Measurements from ENCODE around the gene FCGR1A.
A peak's percentile ranks its signal among the peaks of the same experiment; 100 is the strongest.
"Not testable (repeated sequence)": the region's sequence is repeated elsewhere in the genome, so short reads cannot be mapped to it uniquely, and the experiment has no call there.

FCGR1A gene

DNA sequence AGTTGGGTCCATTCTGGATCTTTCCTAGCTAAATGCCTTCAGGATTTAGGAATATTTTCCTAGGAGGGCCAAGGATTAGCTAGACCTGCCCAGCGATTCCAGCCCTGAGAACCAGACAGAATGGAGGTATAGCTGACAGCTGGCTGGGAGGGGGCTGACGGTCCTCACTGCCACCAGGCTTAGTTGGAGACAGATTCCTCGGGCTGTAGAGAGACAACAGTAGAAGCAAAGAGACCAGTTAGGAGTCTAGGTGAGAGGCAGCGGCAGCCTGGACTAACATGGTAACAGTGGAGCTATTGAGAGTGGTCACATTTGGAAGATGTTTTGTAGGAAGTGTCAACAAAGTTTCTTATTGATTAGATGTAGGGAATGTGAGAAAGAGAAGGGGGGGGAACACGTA is 11.4 kb downstream of the FCGR1A start:
- WGBS (ENCODE audit: insufficient coverage) = no CpG with 5 or more reads among the region's 5 CpGs
- POLR2A ChIA-PET; H3K4me3 ChIP-seq (ENCODE audit: control insufficient read depth in 1 of 7, extremely low read depth in 1 of 7, insufficient read depth in 4 of 7, low read depth in 2 of 7, low read length in 6 of 7); H3K36me3 ChIP-seq (ENCODE audit: control insufficient read depth in 4 of 4, insufficient read depth in 4 of 4, low read length in 3 of 4); DNase-seq; H3K9me3 ChIP-seq (ENCODE audit: control extremely low read depth in 1 of 5, control insufficient read depth in 4 of 5, insufficient read depth in 2 of 5, low read depth in 1 of 5, low read length in 4 of 5); H3K27me3 ChIP-seq (replicated peaks in 2 of 5; ENCODE audit: control insufficient read depth in 4 of 5, insufficient read depth in 5 of 5, low read length in 4 of 5); H3K27ac ChIP-seq (ENCODE audit: insufficient read depth in 1 of 2, low read depth in 1 of 2, low read length in 2 of 2, poor library complexity in 1 of 2, severe bottlenecking in 2 of 2); H3K4me1 ChIP-seq (ENCODE audit: control extremely low read depth in 1 of 4, control insufficient read depth in 4 of 4, insufficient read depth in 4 of 4, low read length in 3 of 4); CTCF ChIA-PET: not testable (repeated sequence)

DNA sequence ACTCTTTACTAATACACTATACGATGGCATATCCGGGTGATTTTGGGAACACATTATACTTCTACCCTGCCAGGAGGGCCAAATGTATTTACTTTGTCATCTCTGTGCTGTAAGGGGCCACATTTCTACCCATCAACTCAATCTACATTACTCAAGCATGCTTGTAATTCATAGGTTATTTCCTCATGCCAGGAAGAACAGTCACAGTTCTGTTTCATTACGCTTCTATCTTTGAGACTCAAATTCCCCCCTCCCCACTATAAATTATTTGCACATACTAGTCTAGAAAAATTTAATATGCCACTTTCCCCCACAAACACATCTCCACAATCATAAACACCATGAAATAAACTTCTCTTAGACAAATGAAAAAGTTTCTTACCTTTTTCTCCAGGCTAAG is 19.1 kb downstream of the FCGR1A start:
- H3K4me3 ChIP-seq (ENCODE audit: control insufficient read depth in 1 of 7, extremely low read depth in 1 of 7, insufficient read depth in 4 of 7, low read depth in 2 of 7, low read length in 6 of 7); CTCF ChIA-PET; H3K27ac ChIP-seq (ENCODE audit: insufficient read depth in 1 of 2, low read depth in 1 of 2, low read length in 2 of 2, poor library complexity in 1 of 2, severe bottlenecking in 2 of 2); DNase-seq; H3K9me3 ChIP-seq (ENCODE audit: control extremely low read depth in 1 of 5, control insufficient read depth in 4 of 5, insufficient read depth in 2 of 5, low read depth in 1 of 5, low read length in 4 of 5); H3K36me3 ChIP-seq (ENCODE audit: control insufficient read depth in 4 of 4, insufficient read depth in 4 of 4, low read length in 3 of 4); H3K4me1 ChIP-seq (ENCODE audit: control extremely low read depth in 1 of 4, control insufficient read depth in 4 of 4, insufficient read depth in 4 of 4, low read length in 3 of 4); POLR2A ChIA-PET; H3K27me3 ChIP-seq (replicated peaks in 2 of 5; ENCODE audit: control insufficient read depth in 4 of 5, insufficient read depth in 5 of 5, low read length in 4 of 5): not testable (repeated sequence)
- no CpG with 5 or more reads among the region's 3 CpGs for WGBS (ENCODE audit: insufficient coverage)

DNA sequence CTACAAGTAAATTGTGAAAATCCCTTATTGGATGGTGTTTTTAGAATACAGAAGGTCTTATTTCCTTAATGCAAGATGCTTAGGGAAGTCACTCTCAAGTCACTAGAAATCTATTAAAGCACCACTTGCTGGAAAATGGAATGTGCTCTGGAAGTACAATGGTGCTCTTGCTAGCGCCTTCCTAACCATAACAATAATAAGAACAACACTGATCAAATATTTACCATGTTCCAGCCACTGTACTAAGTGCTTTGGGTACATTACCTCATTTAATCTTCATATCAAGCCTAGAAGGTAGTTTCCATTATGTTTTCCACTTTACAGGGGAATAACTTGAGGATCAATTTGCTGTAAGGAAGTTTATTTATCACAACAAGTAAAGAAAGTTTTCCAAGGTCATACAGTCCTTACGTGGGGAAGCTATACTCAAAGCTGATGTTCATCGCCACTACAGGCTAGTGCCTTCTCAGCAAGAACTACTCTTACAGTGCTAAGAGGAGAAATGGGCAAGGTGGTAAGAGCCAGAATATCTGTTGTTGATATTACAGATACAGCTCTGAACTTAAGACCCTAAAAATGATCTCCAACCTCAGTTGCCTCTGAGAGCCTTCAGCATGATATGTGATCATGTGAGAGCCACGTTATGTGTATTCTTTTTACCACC is 22.1 kb downstream of the FCGR1A start:
- H3K4me3 ChIP-seq (ENCODE audit: control insufficient read depth in 1 of 7, extremely low read depth in 1 of 7, insufficient read depth in 4 of 7, low read depth in 2 of 7, low read length in 6 of 7); H3K27ac ChIP-seq (ENCODE audit: insufficient read depth in 1 of 2, low read depth in 1 of 2, low read length in 2 of 2, poor library complexity in 1 of 2, severe bottlenecking in 2 of 2); CTCF ChIA-PET; H3K9me3 ChIP-seq (ENCODE audit: control extremely low read depth in 1 of 5, control insufficient read depth in 4 of 5, insufficient read depth in 2 of 5, low read depth in 1 of 5, low read length in 4 of 5); DNase-seq; H3K36me3 ChIP-seq (ENCODE audit: control insufficient read depth in 4 of 4, insufficient read depth in 4 of 4, low read length in 3 of 4); POLR2A ChIA-PET; H3K27me3 ChIP-seq (replicated peaks in 2 of 5; ENCODE audit: control insufficient read depth in 4 of 5, insufficient read depth in 5 of 5, low read length in 4 of 5); H3K4me1 ChIP-seq (ENCODE audit: control extremely low read depth in 1 of 4, control insufficient read depth in 4 of 4, insufficient read depth in 4 of 4, low read length in 3 of 4): not testable (repeated sequence)
- WGBS (ENCODE audit: insufficient coverage) = no CpG with 5 or more reads among the region's 4 CpGs

DNA sequence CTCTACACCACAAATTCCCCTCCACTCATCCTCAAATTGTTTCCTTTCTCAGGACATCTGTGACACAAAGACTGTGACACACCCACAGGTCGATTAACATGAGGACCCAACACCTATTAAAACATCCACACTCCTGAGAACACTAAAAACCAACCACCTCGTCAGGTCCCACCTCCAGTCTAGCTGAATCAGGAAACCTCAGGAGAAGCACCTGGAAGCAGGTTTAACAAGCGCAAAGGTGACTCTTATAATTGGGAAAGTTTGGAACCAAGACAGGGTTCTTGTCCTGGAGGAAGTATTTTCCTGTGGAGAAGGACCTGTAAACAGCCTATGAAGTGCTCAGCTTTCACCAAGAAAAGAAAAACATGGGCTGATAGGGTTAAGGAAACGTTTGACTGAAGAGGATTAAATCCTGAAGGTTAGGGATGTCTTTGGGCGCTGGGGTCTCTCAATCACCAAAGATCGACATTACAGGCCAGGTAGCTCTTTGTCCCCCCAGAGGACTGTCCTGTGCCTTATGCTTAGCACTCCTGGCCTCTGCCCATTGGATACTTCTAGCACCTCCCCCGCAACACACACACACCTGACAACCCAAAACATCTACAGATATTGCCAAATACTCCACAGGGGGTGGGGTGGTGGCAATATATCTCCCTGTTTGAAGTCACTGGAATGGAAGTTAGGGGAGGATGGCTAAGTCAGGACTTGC is 28.4 kb downstream of the FCGR1A start:
- H3K4me1 ChIP-seq (ENCODE audit: control extremely low read depth in 1 of 4, control insufficient read depth in 4 of 4, insufficient read depth in 4 of 4, low read length in 3 of 4); POLR2A ChIA-PET; H3K9me3 ChIP-seq (ENCODE audit: control extremely low read depth in 1 of 5, control insufficient read depth in 4 of 5, insufficient read depth in 2 of 5, low read depth in 1 of 5, low read length in 4 of 5); H3K27me3 ChIP-seq (replicated peaks in 2 of 5; ENCODE audit: control insufficient read depth in 4 of 5, insufficient read depth in 5 of 5, low read length in 4 of 5); H3K36me3 ChIP-seq (ENCODE audit: control insufficient read depth in 4 of 4, insufficient read depth in 4 of 4, low read length in 3 of 4); H3K27ac ChIP-seq (ENCODE audit: insufficient read depth in 1 of 2, low read depth in 1 of 2, low read length in 2 of 2, poor library complexity in 1 of 2, severe bottlenecking in 2 of 2); CTCF ChIA-PET: not testable (repeated sequence)
- H3K4me3 ChIP-seq (ENCODE audit: control insufficient read depth in 1 of 7, extremely low read depth in 1 of 7, insufficient read depth in 4 of 7, low read depth in 2 of 7, low read length in 6 of 7) = peak overlapping the region in 5 of 7 experiments; percentile 1 to 81 (median 53)
- WGBS (ENCODE audit: insufficient coverage) = 47% methylated on average over 3 of the region's 7 CpGs
- DNase-seq = peak in 1 of 3 donors; percentile 8

DNA sequence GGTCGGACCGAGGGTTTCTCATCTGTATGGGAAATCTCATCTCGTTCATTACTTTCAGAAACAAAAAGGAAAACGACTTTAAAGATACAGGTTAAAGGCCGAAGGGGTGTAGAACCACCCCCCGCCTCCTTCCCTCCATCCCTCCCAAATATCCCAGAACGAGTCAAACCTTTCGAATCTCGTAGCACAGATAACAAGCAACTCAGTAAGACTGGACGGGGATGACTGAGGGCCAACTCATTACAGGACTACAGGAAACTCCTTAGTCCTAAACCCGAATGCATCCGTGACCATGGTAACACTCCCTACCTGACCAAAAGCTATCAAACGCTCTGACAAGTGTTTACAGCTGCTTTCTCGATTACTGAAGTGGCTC is 29.0 kb downstream of the FCGR1A start:
- Histone ChIP-seq H3K4me3 (ENCODE audit: control insufficient read depth in 1 of 7, extremely low read depth in 1 of 7, insufficient read depth in 4 of 7, low read depth in 2 of 7, low read length in 6 of 7) (peak overlapping the region in 6 of 7 experiments; percentile 49 to 81 (median 56)), H3K27ac (ENCODE audit: insufficient read depth in 1 of 2, low read depth in 1 of 2, low read length in 2 of 2, poor library complexity in 1 of 2, severe bottlenecking in 2 of 2) (peak overlapping the region in 1 of 2 experiments; percentile 58)
- H3K27me3 ChIP-seq (replicated peaks in 2 of 5; ENCODE audit: control insufficient read depth in 4 of 5, insufficient read depth in 5 of 5, low read length in 4 of 5); H3K36me3 ChIP-seq (ENCODE audit: control insufficient read depth in 4 of 4, insufficient read depth in 4 of 4, low read length in 3 of 4); H3K9me3 ChIP-seq (ENCODE audit: control extremely low read depth in 1 of 5, control insufficient read depth in 4 of 5, insufficient read depth in 2 of 5, low read depth in 1 of 5, low read length in 4 of 5); CTCF ChIA-PET; POLR2A ChIA-PET; H3K4me1 ChIP-seq (ENCODE audit: control extremely low read depth in 1 of 4, control insufficient read depth in 4 of 4, insufficient read depth in 4 of 4, low read length in 3 of 4): not testable (repeated sequence)
- WGBS (ENCODE audit: insufficient coverage) = 0% methylated on average over 2 of the region's 14 CpGs
- peak in 2 of 3 donors; percentile 11 to 30 for DNase-seq

DNA sequence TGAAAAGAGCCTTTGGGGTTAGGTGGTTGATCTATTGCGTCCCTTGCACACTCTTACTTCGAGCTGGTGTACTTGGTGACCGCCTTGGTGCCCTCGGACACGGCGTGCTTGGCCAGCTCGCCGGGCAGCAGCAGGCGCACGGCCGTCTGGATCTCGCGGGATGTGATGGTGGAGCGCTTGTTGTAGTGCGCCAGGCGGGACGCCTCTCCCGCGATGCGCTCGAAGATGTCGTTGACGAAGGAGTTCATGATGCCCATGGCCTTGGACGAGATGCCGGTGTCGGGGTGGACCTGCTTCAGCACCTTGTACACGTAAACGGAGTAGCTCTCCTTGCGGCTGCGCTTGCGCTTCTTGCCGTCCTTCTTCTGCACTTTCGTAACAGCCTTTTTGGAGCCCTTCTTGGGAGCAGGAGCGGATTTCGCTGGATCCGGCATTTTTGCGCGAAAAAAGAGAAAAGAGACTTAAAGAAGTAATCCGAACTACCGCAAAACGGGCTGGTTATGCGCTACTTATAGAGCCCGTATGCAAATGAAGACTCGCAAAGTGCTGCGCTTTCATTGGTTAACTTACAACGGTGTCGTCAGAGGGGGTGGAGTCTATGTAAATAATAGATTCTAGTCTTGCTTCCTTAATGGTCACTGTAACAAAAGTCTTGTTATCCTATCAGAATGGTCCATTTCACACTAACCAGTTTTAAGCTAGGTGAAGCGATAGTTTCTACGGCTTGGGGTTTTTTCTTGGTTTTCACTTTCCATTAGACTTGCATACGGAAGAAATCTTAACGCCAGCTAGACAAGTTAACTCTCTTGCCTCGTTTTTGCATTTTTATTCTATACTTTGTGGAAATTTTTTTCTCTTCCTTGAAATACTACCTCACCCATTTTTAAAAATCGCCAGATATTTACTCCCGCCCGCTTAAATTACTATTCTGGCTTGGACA is 29.7 kb downstream of the FCGR1A start:
- peak overlapping the region in 6 of 7 experiments; percentile 51 to 72 (median 60) for H3K4me3 ChIP-seq (ENCODE audit: control insufficient read depth in 1 of 7, extremely low read depth in 1 of 7, insufficient read depth in 4 of 7, low read depth in 2 of 7, low read length in 6 of 7)
- POLR2A ChIA-PET; H3K4me1 ChIP-seq (ENCODE audit: control extremely low read depth in 1 of 4, control insufficient read depth in 4 of 4, insufficient read depth in 4 of 4, low read length in 3 of 4); H3K27me3 ChIP-seq (replicated peaks in 2 of 5; ENCODE audit: control insufficient read depth in 4 of 5, insufficient read depth in 5 of 5, low read length in 4 of 5); CTCF ChIA-PET; H3K36me3 ChIP-seq (ENCODE audit: control insufficient read depth in 4 of 4, insufficient read depth in 4 of 4, low read length in 3 of 4); H3K9me3 ChIP-seq (ENCODE audit: control extremely low read depth in 1 of 5, control insufficient read depth in 4 of 5, insufficient read depth in 2 of 5, low read depth in 1 of 5, low read length in 4 of 5): not testable (repeated sequence)
- 0% methylated on average over 22 of the region's 55 CpGs for WGBS (ENCODE audit: insufficient coverage)
- DNase-seq = peak; percentile 92 to 98 (median 96)
- peak overlapping the region in 1 of 2 experiments; percentile 73 for H3K27ac ChIP-seq (ENCODE audit: insufficient read depth in 1 of 2, low read depth in 1 of 2, low read length in 2 of 2, poor library complexity in 1 of 2, severe bottlenecking in 2 of 2)

All from common myeloid progenitor, CD34-positive (primary cell).